Keratinocyte (primary cell): ENCODE measurements around the gene TNFRSF4.

Experiments used
- EZH2 ChIP-seq: IDR thresholded peaks from one replicate; pipeline ENCODE4 v1.6.1; 2012; ENCODE audit warnings: inconsistent platforms, mild to moderate bottlenecking, low read length, moderate library complexity
- TF ChIP-seq, protein P1 (sequence below), 3 experiments: IDR thresholded peaks in 1 of 3; conservative IDR thresholded peaks in 1 of 3; optimal IDR thresholded peaks in 1 of 3; 2 replicates in 2 of 3; 3 replicates in 1 of 3; pipeline versions ENCODE3 to v1.5.1; 2011; ENCODE audit warnings: low read length in 3 of 3, mild to moderate bottlenecking in 3 of 3, moderate library complexity in 2 of 3, control low read depth in 1 of 3, inconsistent platforms in 1 of 3; ENCODE audit not compliant: insufficient read depth in 2 of 3; ENCODE audit errors: extremely low read depth in 1 of 3

DNA sequence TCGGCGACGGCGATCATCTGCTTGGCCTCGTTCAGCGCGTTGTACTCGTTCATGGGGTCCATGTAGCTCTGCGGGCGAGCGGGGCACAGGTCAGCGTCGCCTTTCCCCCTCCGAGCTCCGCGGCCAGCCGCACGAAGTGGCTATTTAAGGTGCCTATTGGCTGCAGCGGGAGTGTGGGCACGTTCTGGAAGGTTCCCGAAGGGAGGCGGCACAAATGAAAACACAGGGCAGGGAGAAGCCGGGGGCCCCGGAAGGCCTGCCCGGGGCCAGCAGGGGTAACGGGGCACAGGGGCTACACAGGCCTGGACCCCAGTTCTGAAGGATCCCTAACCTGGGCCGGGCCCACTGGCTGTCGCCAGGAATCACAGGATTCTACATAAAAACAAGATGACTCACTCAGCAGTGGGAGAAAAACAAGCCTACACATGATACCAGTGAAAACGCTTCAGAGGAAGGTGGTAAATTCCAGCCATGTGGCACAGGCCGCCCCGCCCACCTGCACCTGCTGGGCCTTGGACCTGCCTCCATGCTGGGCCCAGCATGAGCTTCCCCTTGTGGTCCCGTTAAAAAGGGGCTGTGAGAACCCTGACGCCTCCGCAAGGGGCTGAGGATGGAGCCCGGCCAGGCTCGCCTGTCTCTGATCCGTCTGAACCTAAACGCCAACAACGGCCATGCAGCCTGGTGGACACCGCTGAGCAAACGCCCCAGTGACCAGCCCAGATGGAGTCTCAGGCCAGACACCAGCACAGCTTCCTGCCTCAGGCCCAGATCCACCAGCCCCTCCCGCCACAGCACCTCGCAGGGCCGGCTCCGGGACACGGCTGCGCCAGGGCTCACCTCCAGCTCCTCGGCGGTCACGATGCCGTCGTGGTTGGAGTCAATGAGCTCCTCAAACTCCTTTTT, 3.9 kb upstream of the TNFRSF4 start:
- TF ChIP-seq, protein P1, sequence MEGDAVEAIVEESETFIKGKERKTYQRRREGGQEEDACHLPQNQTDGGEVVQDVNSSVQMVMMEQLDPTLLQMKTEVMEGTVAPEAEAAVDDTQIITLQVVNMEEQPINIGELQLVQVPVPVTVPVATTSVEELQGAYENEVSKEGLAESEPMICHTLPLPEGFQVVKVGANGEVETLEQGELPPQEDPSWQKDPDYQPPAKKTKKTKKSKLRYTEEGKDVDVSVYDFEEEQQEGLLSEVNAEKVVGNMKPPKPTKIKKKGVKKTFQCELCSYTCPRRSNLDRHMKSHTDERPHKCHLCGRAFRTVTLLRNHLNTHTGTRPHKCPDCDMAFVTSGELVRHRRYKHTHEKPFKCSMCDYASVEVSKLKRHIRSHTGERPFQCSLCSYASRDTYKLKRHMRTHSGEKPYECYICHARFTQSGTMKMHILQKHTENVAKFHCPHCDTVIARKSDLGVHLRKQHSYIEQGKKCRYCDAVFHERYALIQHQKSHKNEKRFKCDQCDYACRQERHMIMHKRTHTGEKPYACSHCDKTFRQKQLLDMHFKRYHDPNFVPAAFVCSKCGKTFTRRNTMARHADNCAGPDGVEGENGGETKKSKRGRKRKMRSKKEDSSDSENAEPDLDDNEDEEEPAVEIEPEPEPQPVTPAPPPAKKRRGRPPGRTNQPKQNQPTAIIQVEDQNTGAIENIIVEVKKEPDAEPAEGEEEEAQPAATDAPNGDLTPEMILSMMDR (optimal IDR thresholded peaks at IDR 0.05 in 1 of 3, IDR thresholded peaks at IDR 0.05 in 1 of 3, conservative IDR thresholded peaks at IDR 0.05 in 1 of 3; ENCODE audit: extremely low read depth in 1 of 3, insufficient read depth in 2 of 3, low read length in 3 of 3) = no peak
- TF ChIP-seq EZH2 = no peak
